HL-60 (cell line): ENCODE measurements around the gene LBX1.

Source experiments
- DNase-seq, 2 experiments: peaks; one replicate each; pipeline ENCODE4 v3.0.0-alpha.2; 2010 to 2020; ENCODE audit warnings: low read depth in 1 of 2, low spot score in 1 of 2
- H3K27ac ChIP-seq: fragments of 250-450 bp; sonication (Bioruptor Pico); replicated peaks from 2 replicates; pipeline ENCODE4 v1.5.1; 2020; ENCODE audit warnings: mild to moderate bottlenecking, moderate library complexity
- H3K27me3 ChIP-seq: fragments of 250-450 bp; sonication (Bioruptor Pico); 2 replicates; pipeline ENCODE4 v1.5.1; 2021; ENCODE audit warnings: mild to moderate bottlenecking, moderate library complexity; ENCODE audit not compliant: insufficient read depth, poor library complexity, severe bottlenecking
- H3K4me3 ChIP-seq: replicated peaks from 2 replicates; pipeline ENCODE4 v1.5.1; 2011; ENCODE audit warnings: mild to moderate bottlenecking, control low read depth, low read length; ENCODE audit not compliant: insufficient read depth
- GABPA ChIP-seq: IDR thresholded peaks from 2 replicates; pipeline ENCODE4 v1.6.1; 2012; ENCODE audit warnings: low read depth
- POLR2AphosphoS5 ChIP-seq: IDR thresholded peaks from 2 replicates; pipeline ENCODE4 v1.6.1; 2012; ENCODE audit warnings: low read depth
- SPI1 ChIP-seq: IDR thresholded peaks from 2 replicates; pipeline ENCODE4 v1.6.1; 2012; ENCODE audit warnings: low read depth, mild to moderate bottlenecking, borderline replicate concordance
- TF ChIP-seq, protein P1 (sequence below): IDR thresholded peaks from 2 replicates; pipeline ENCODE4 v1.6.1; 2012; ENCODE audit warnings: low read depth; ENCODE audit not compliant: insufficient replicate concordance
- TF ChIP-seq, protein P2 (sequence below): IDR thresholded peaks from one replicate; pipeline ENCODE4 v1.5.1; 2011; ENCODE audit warnings: low read length, control low read depth, inconsistent platforms; ENCODE audit not compliant: insufficient read depth

LBX1 gene

DNA sequence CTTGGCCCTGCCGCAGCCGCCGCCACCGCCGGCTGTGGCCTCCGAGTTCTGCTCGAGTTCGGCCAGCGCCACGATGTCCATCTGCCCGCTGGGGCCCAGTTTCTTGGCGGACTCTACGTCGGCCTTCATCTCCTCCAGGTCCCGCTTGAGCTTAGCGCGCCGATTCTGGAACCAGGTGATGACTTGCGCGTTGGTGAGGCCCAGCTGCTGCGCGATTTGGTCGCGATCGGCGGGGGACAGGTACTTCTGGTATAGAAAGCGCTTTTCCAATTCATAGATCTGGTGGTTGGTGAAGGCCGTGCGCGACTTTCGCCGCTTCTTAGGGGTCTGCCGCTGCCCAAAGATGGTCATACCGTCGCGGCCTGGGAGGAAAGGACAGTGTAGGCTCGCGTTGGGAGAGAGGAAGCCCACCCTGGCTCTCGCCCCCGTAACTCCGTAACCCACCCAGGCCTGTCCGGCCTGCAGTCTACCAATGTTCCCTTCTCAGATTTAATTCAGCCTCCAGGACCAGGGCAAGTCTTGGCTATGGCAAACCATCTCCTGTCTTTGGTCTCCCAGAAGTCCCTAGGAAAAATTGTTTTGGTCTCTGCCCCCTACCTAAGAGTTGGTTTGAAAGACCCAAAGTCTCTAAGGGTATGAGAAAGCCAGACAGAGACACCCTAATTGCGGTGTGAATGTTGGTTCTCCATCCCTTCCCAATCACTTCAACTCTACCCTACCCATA is 1.7 kb downstream of the LBX1 start:
- TF ChIP-seq POLR2AphosphoS5 (no peak), GABPA (no peak), SPI1 (no peak)
- TF ChIP-seq, protein P1, sequence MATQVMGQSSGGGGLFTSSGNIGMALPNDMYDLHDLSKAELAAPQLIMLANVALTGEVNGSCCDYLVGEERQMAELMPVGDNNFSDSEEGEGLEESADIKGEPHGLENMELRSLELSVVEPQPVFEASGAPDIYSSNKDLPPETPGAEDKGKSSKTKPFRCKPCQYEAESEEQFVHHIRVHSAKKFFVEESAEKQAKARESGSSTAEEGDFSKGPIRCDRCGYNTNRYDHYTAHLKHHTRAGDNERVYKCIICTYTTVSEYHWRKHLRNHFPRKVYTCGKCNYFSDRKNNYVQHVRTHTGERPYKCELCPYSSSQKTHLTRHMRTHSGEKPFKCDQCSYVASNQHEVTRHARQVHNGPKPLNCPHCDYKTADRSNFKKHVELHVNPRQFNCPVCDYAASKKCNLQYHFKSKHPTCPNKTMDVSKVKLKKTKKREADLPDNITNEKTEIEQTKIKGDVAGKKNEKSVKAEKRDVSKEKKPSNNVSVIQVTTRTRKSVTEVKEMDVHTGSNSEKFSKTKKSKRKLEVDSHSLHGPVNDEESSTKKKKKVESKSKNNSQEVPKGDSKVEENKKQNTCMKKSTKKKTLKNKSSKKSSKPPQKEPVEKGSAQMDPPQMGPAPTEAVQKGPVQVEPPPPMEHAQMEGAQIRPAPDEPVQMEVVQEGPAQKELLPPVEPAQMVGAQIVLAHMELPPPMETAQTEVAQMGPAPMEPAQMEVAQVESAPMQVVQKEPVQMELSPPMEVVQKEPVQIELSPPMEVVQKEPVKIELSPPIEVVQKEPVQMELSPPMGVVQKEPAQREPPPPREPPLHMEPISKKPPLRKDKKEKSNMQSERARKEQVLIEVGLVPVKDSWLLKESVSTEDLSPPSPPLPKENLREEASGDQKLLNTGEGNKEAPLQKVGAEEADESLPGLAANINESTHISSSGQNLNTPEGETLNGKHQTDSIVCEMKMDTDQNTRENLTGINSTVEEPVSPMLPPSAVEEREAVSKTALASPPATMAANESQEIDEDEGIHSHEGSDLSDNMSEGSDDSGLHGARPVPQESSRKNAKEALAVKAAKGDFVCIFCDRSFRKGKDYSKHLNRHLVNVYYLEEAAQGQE = no peak
- TF ChIP-seq, protein P2, sequence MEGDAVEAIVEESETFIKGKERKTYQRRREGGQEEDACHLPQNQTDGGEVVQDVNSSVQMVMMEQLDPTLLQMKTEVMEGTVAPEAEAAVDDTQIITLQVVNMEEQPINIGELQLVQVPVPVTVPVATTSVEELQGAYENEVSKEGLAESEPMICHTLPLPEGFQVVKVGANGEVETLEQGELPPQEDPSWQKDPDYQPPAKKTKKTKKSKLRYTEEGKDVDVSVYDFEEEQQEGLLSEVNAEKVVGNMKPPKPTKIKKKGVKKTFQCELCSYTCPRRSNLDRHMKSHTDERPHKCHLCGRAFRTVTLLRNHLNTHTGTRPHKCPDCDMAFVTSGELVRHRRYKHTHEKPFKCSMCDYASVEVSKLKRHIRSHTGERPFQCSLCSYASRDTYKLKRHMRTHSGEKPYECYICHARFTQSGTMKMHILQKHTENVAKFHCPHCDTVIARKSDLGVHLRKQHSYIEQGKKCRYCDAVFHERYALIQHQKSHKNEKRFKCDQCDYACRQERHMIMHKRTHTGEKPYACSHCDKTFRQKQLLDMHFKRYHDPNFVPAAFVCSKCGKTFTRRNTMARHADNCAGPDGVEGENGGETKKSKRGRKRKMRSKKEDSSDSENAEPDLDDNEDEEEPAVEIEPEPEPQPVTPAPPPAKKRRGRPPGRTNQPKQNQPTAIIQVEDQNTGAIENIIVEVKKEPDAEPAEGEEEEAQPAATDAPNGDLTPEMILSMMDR = no peak
- Histone ChIP-seq H3K27me3 (peaks cover 86% of the 10 kb centered on the region), H3K4me3 (no peak overlapping the region), H3K27ac (no peak overlapping the region)
- DNase-seq = no peak

DNA sequence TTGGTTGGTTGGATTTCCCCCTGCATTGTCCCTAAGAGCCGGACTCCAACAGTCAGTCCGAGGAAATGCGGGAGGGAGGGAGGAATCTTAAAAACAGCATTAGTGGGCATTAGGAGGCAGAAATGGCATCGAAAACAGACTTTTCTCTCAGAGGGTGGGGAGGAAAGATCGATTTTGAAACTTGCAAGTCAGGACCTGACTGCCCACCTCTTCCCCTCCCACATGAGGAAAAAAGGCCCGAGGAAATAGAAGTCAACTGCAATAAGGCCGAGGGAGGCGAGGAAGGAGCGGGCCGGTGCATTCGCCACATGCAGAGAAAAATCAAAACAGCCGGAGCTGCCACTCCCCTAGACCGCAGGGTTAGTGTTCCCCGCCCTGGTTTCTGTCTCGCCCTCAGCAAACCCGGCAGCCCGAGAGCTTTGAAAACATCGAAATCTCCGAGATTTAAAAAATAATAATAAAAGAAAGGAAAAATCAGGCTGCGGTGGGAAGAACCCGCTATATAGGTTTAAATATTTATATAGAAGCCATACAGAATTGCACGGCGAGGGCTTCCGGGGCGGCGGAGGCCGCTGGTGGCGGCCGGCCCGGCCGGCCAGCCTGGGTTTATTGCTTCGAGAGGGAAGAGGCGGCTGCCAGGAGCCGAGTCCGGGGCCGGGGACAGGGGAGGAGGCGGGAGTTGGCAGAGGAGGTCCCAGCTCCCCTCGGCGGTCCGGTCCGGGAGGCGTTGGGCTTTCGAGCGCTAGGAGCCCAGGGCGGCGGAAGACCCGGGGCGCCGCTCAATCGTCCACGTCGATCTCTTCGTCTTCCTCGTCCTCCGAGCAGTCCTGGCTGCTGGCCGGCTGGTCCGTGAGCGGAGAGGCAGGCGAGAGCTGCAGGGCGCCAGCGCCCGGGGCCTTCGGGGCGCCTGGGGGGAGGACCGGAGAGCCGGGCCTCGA is 2.5 kb downstream of the LBX1 start:
- Histone ChIP-seq H3K27me3 (peaks cover 86% of the 10 kb centered on the region), H3K27ac (no peak overlapping the region), H3K4me3 (no peak overlapping the region)
- TF ChIP-seq, protein P1 = no peak
- no peak for TF ChIP-seq POLR2AphosphoS5
- TF ChIP-seq, protein P2 = no peak
- TF ChIP-seq GABPA = no peak
- no peak for TF ChIP-seq SPI1
- DNase-seq = no peak

DNA sequence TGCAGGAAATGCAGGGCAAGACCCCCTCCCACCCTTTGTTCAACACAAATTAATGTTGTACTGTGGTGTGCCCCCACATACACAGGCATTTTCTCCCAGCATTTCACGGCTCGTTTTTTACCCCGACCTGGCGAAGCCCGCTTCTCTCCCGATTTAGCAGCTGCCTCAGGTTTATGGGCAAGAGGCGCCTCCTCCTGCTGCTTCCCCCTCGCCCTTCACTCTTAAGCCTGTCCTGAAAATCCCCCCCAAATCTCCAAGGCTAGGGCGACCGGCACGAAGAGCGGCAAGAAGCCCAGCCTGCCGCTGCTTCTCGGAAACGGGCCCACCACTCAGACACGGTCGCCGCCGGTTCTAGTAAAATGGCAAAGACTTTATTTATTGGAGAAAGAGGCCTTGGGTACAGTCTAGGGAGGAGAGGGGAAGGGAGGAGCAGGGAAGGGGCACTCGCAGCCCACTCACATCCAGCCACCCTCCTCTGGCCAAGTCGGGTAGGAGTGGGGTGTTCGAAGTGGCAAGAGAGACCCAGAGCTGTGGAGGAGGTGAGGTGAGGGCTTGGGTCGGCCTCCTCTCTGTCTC is 3.3 kb downstream of the LBX1 start:
- Histone ChIP-seq H3K27ac (no peak overlapping the region), H3K27me3 (peaks cover 86% of the 10 kb centered on the region), H3K4me3 (no peak overlapping the region)
- no peak for DNase-seq
- TF ChIP-seq, protein P2 = no peak
- TF ChIP-seq SPI1 = no peak
- TF ChIP-seq GABPA = no peak
- TF ChIP-seq, protein P1 = no peak
- TF ChIP-seq POLR2AphosphoS5 = no peak
